IgD-negative memory B cell (primary cell): ENCODE measurements around the gene CRYGS. TPM values are rescaled to one million over a fixed set of nuclear protein-coding genes. Genes with fewer than 3 reads are reported as not detected.

ENCODE experiments used
- H3K27ac Mint-ChIP-seq, 3 donors: one replicate each; pipeline ENCODE4 v1.8.0; 2020 to 2022; ENCODE audit warnings: mild to moderate bottlenecking in 3 of 3, mixed read lengths in 3 of 3, moderate library complexity in 1 of 3
- H3K27me3 Mint-ChIP-seq: one replicate; pipeline ENCODE4 v1.8.0; 2021; ENCODE audit warnings: mixed read lengths
- H3K36me3 Mint-ChIP-seq: one replicate; pipeline ENCODE4 v1.8.0; 2020; ENCODE audit warnings: mild to moderate bottlenecking, mixed read lengths
- H3K4me1 Mint-ChIP-seq, 3 donors: one replicate each; pipeline ENCODE4 v1.8.0; 2020 to 2022; ENCODE audit warnings: mixed read lengths in 3 of 3, mild to moderate bottlenecking in 1 of 3
- H3K4me3 Mint-ChIP-seq, 4 donors: one replicate each; pipeline ENCODE4 v1.8.0; 2020 to 2022; ENCODE audit warnings: mild to moderate bottlenecking in 4 of 4, mixed read lengths in 4 of 4, moderate library complexity in 3 of 4
- H3K9me3 Mint-ChIP-seq, 3 donors: one replicate each; pipeline ENCODE4 v1.8.0; 2020 to 2021; ENCODE audit warnings: mixed read lengths in 3 of 3, mild to moderate bottlenecking in 1 of 3
- polyA plus RNA-seq: library from polyadenylated mRNA; unstranded; fragments of 300-500 nt; fragmentation: Illumina TruSeq; gene quantifications from one replicate; pipeline ENCODE4 v1.2.3, GENCODE V29; 2021

Gene CRYGS
- polyA plus RNA-seq, 1 donor from 2014 or later, result not detected

DNA sequence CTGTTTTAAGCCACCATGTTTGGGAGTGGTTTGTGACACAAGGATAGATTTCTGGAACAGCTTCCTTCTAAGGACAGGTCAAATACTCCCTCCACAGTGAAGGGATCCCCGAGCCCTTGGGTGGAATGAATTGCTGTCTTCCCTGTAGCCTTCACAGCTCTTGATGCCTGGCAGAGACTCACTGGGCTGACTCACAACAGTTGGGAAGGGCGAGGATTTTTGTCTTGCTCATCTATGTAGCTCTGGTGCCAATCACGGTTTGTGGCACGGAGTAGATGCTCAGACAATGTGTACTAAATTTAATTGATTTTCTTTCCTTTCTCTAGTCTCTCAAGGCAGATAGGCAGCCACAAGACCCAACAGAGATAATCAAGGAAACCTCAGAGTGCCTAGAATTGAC, 27.0 kb downstream of the CRYGS start:
- Mint-ChIP-seq H3K4me3 (peak overlapping the region in 1 of 4 donors; percentile 48), H3K36me3 (no peaks in the 10 kb centered on the region), H3K27me3 (peaks cover 5% of the 10 kb centered on the region), H3K27ac (peak overlapping the region in 1 of 3 donors; percentile 36), H3K4me1 (peaks cover 50 to 72% (median 54%) of the 10 kb centered on the region in 3 donors), H3K9me3 (no peaks in the 10 kb centered on the region)

DNA sequence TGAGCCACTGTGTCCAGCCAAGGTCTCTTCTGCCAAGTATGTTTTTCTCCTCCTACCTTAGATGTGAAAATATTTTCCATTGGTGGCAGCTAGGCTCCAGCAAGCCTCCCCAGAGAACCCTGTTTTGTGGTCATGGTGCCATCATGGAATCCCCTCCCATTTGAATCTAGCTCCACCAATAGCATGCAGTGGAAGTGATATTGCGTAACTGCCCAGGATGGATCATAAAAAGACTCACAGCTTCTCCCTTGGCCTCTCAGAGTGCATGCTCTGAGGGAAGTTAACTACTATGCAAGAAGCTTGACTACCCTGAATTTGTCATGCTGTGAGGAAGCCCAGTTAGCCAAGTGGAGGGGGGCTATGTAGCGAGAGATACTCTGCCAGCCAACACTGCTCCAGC, 27.5 kb downstream of the CRYGS start:
- no peaks in the 10 kb centered on the region for H3K9me3 Mint-ChIP-seq
- peaks cover 50 to 69% (median 52%) of the 10 kb centered on the region in 3 donors for H3K4me1 Mint-ChIP-seq
- H3K27ac Mint-ChIP-seq, result peak overlapping the region in 1 of 3 donors; percentile 20
- peak overlapping the region in 1 of 4 donors; percentile 30 for H3K4me3 Mint-ChIP-seq
- H3K27me3 Mint-ChIP-seq, result peaks cover 5% of the 10 kb centered on the region
- H3K36me3 Mint-ChIP-seq, result peaks cover 1% of the 10 kb centered on the region

DNA sequence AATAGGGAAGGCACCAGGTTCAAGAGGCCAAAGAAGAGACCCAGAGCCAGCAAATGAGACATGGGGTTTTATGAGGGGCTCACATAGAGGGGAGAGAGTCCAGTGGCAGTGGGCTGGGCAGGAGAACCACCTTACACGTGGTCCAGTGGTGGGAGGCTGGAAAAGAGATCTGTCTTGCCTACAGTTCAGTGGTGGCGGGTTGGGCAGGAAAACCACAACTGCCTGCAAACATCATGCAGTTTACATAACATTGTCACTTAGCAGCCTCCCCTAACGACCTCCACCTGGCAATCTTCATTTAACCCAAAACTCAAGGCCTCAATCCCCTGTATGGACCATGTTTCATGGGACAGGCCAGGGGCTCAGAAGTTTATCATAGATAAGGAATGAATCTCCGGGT, 29.1 kb downstream of the CRYGS start:
- Mint-ChIP-seq H3K36me3 (peaks cover 4% of the 10 kb centered on the region), H3K9me3 (no peaks in the 10 kb centered on the region), H3K4me3 (peak overlapping the region in 2 of 4 donors; percentile 10 to 42), H3K4me1 (peaks cover 43 to 67% (median 50%) of the 10 kb centered on the region in 3 donors), H3K27ac (peak overlapping the region; percentile 1 to 25 (median 2)), H3K27me3 (peaks cover 5% of the 10 kb centered on the region)

DNA sequence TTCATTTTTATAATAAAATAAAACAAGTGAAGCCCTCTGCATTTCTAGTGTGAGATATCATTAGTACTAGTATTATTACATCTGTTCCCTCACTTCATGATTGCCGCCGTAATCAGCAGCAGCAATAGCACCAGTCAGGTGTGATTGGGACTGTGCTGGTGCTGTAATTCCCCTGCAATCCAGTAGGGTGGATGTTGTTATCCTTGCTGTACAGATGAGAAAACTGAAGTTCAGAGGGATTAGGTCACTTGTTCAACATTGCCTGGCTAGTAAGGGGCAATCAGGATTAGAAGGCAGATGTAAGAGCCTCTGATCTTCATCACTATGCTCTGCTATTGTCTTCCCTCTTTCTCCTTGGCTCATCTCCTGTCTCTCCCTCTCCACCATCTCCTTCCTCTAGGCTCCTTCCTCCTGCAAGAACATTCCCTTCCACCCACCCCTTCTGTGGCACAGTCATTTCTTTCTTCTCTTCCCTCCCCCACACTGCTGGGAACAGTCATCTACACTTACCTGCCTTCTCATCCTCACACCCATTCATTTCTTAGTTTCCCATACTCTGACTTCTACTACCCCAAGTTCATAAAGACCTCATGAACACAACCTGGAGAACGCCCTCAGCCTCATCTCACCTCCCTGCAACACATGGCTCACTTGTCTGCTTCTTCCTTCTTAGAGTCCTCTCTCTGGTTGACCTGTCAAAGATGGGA, 29.7 kb downstream of the CRYGS start:
- Mint-ChIP-seq H3K9me3 (no peaks in the 10 kb centered on the region), H3K27me3 (peaks cover 5% of the 10 kb centered on the region), H3K36me3 (peaks cover 4% of the 10 kb centered on the region), H3K4me1 (peaks cover 43 to 68% (median 55%) of the 10 kb centered on the region in 3 donors), H3K27ac (peak overlapping the region in 2 of 3 donors; percentile 4 to 25), H3K4me3 (peak overlapping the region in 1 of 4 donors; percentile 42)

- Mint-ChIP-seq H3K36me3 (peaks cover 4% of the 10 kb centered on the region), H3K9me3 (no peaks in the 10 kb centered on the region), H3K4me3 (no peak overlapping the region), H3K27me3 (peaks cover 3% of the 10 kb centered on the region), H3K4me1 (peaks cover 36 to 59% (median 48%) of the 10 kb centered on the region in 3 donors), H3K27ac (no peak overlapping the region)
Measured at GRCh38 chr3:186513386-186513785, 30.8 kb downstream of the CRYGS start.

- Mint-ChIP-seq H3K4me1 (peaks cover 32 to 54% (median 45%) of the 10 kb centered on the region in 3 donors), H3K27ac (peak overlapping the region in 1 of 3 donors; percentile 69), H3K36me3 (peaks cover 4% of the 10 kb centered on the region), H3K27me3 (peaks cover 3% of the 10 kb centered on the region), H3K9me3 (no peaks in the 10 kb centered on the region), H3K4me3 (no peak overlapping the region)
Measured at GRCh38 chr3:186512570-186513302, 31.4 kb downstream of the CRYGS start.

- Mint-ChIP-seq H3K9me3 (no peaks in the 10 kb centered on the region), H3K27me3 (peaks cover 3% of the 10 kb centered on the region), H3K27ac (peak overlapping the region in 1 of 3 donors; percentile 8), H3K4me1 (peaks cover 32 to 50% (median 42%) of the 10 kb centered on the region in 3 donors), H3K4me3 (peak overlapping the region in 1 of 4 donors; percentile 70), H3K36me3 (peaks cover 4% of the 10 kb centered on the region)
Measured at GRCh38 chr3:186511702-186512101, 32.5 kb downstream of the CRYGS start.

- Mint-ChIP-seq H3K27me3 (peaks cover 6% of the 10 kb centered on the region), H3K27ac (no peak overlapping the region), H3K9me3 (no peaks in the 10 kb centered on the region), H3K4me1 (peaks cover 35 to 47% (median 42%) of the 10 kb centered on the region in 3 donors), H3K4me3 (peak overlapping the region in 1 of 4 donors; percentile 70), H3K36me3 (peaks cover 4% of the 10 kb centered on the region)
Measured at GRCh38 chr3:186511245-186511644, 32.9 kb downstream of the CRYGS start.

GRCh38 chr3:186510374-186511079, 33.7 kb downstream of the CRYGS start:
- Mint-ChIP-seq H3K4me1 (peaks cover 35 to 42% (median 36%) of the 10 kb centered on the region in 3 donors), H3K36me3 (peaks cover 4% of the 10 kb centered on the region), H3K27ac (no peak overlapping the region), H3K4me3 (peak overlapping the region in 1 of 4 donors; percentile 81), H3K27me3 (peaks cover 7% of the 10 kb centered on the region), H3K9me3 (no peaks in the 10 kb centered on the region)

- Mint-ChIP-seq H3K4me3 (no peak overlapping the region), H3K4me1 (peaks cover 24 to 30% (median 25%) of the 10 kb centered on the region in 3 donors), H3K27ac (no peak overlapping the region), H3K27me3 (peaks cover 9% of the 10 kb centered on the region), H3K9me3 (no peaks in the 10 kb centered on the region), H3K36me3 (peaks cover 4% of the 10 kb centered on the region)
Measured at GRCh38 chr3:186509423-186509822, 34.8 kb downstream of the CRYGS start.

DNA sequence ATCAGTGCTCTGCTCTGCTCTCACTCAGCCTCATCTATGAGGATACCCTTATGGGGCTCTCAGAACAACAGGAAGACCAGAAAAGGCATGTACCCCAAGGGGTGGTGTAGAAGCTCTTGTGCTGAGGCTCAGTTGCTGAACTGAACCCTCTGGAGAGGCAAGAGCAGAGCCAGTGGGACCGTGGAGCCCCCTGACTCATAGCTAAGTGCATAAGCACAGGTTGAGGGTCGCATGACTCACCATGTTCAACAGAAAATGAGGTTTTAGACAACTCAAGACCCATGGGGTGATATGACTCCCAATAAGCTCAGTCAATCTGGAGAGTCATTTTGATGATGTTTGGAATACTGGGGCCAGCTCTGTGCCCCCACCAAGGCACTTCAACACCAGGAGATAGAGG, 37.3 kb downstream of the CRYGS start:
- H3K27ac Mint-ChIP-seq, result peak overlapping the region in 1 of 3 donors; percentile 11
- H3K9me3 Mint-ChIP-seq, result no peaks in the 10 kb centered on the region
- H3K4me3 Mint-ChIP-seq, result peak overlapping the region in 1 of 4 donors; percentile 52
- H3K36me3 Mint-ChIP-seq, result peaks cover 4% of the 10 kb centered on the region
- H3K4me1 Mint-ChIP-seq, result peaks cover 11 to 25% (median 21%) of the 10 kb centered on the region in 3 donors
- peaks cover 7% of the 10 kb centered on the region for H3K27me3 Mint-ChIP-seq

DNA sequence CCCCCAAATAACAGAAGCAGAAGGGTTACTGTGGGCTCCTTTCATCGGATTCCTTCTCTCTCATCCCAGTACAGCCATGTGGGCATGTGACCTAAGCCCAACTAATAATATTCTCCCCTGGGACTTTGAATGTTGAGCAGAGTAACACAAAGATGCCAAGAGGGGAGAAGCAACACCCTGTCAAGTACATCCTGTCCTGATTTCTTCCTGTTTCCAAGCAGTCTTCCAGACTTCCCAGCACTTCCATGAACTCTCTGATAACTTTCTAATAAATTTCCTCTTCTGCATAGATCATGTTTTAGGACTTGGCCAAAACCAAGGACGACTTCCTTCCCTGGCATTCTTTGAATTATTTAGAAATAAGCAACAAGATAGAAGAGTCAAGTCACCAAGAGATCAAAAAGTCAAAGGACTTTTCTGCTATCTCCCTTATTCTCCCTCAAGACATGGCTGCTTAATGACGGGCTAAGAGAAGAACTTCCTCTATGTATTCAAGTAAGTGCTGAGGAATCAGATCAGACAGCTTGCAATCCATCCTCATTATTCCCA, 37.9 kb downstream of the CRYGS start:
- Mint-ChIP-seq H3K27me3 (peaks cover 7% of the 10 kb centered on the region), H3K9me3 (no peaks in the 10 kb centered on the region), H3K4me3 (no peak overlapping the region), H3K4me1 (peaks cover 11 to 19% (median 15%) of the 10 kb centered on the region in 3 donors), H3K27ac (no peak overlapping the region), H3K36me3 (no peaks in the 10 kb centered on the region)

DNA sequence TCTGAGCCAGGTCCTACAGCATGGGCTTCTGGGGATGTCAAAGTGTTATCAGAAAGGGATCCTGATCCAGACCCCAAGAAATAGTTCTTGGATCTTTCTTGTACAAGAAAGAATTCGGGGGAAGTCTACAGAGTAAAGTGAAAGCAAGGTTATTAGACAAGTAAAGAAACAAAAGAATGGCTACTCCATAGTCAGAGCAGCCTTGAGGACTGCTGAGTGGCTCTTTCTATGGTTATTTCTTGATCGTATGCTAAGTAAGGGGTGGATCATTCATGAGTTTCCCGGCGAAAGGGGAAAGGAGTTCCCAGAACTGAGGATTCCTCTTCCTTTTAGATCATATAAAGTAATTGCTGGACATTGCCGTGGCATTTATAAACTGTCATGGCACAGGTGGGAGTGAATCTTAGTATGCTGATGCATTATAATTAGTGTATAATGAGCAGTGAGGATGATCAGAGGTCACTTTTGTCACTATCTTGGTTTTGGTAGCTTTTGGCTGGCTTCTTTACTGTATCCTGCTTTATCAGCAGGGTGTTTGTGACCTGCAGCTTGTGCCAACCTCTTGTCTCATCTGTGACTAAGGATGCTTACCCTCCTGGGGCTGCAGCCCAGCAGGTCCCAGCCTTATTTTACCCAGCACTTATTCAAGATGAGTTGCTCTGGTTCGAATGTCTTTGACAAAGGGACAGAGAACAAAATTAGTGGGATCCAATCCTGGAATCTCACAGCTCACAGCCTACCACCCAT, 41.0 kb downstream of the CRYGS start:
- peaks cover 3 to 5% (median 4%) of the 10 kb centered on the region in 3 donors for H3K4me1 Mint-ChIP-seq
- H3K27me3 Mint-ChIP-seq, result peaks cover 7% of the 10 kb centered on the region
- no peaks in the 10 kb centered on the region for H3K36me3 Mint-ChIP-seq
- H3K9me3 Mint-ChIP-seq, result peaks cover 0 to 3% (median 0%) of the 10 kb centered on the region in 3 donors
- H3K4me3 Mint-ChIP-seq, result no peak overlapping the region
- H3K27ac Mint-ChIP-seq, result no peak overlapping the region
